H1 (cell line): ENCODE results near the gene ACTL8. TPM values are rescaled to one million over a fixed set of nuclear protein-coding genes. Genes with fewer than 3 reads are reported as not detected.

ENCODE experiments used
- CTCF ChIA-PET: fragments of 300-600 bp; sonication (Branson Sonifier 250); formaldehyde crosslinking; loops from one replicate; lab custom pipeline; 2021; ENCODE audit not compliant: partially characterized antibody; lab: Charles Lee
- POLR2A ChIA-PET: fragments of 300-600 bp; sonication (Branson Sonifier 250); formaldehyde crosslinking; loops from one replicate; lab custom pipeline; 2021; ENCODE audit warnings: inconsistent platforms; ENCODE audit not compliant: partially characterized antibody; lab: Charles Lee
- DNase-seq, 2 experiments: peaks; one replicate each; pipeline versions ENCODE4 v3.0.0 to v3.0.0-alpha.2; 2010 to 2022; ENCODE audit warnings: low spot score in 2 of 2, low read depth in 1 of 2, mixed read lengths in 1 of 2
- FAIRE-seq: peaks from 2 replicates; lab custom pipeline; 2011; peaks lifted over from hg19 to GRCh38; lab: Jason Lieb, UNC
- H2AFZ ChIP-seq: 2 replicates; pipeline ENCODE4 v1.8.1; 2012; ENCODE audit warnings: low read length, inconsistent platforms
- H2AK5ac ChIP-seq: 2 replicates; pipeline ENCODE4 v1.6.1; 2013; ENCODE audit warnings: low read depth, low read length
- H2BK120ac ChIP-seq: replicated peaks from 2 replicates; pipeline ENCODE3; 2013; ENCODE audit warnings: low read depth, low read length, inconsistent platforms
- H2BK12ac ChIP-seq: 2 replicates; pipeline ENCODE4 v1.6.1; 2013; ENCODE audit warnings: low read depth, low read length
- H2BK15ac ChIP-seq: 2 replicates; pipeline ENCODE4 v1.6.1; 2013; ENCODE audit warnings: low read length
- H2BK20ac ChIP-seq: 2 replicates; pipeline ENCODE4 v1.6.1; 2013; ENCODE audit warnings: low read length
- H2BK5ac ChIP-seq: 2 replicates; pipeline ENCODE4 v1.6.1; 2013; ENCODE audit warnings: low read depth, low read length
- H3K14ac ChIP-seq: 2 replicates; pipeline ENCODE4 v1.6.1; 2013; ENCODE audit warnings: inconsistent platforms; ENCODE audit not compliant: insufficient read length
- H3K18ac ChIP-seq: 2 replicates; pipeline ENCODE4 v1.6.1; 2013; ENCODE audit warnings: low read length; ENCODE audit errors: extremely low read depth
- H3K23ac ChIP-seq: 2 replicates; pipeline ENCODE4 v1.6.1; 2013; ENCODE audit warnings: inconsistent platforms; ENCODE audit not compliant: insufficient read length
- H3K23me2 ChIP-seq: 2 replicates; pipeline ENCODE4 v1.6.1; 2013; ENCODE audit warnings: low read depth, low read length
- H3K27ac ChIP-seq: 2 replicates; pipeline ENCODE4 v1.6.1; 2011; ENCODE audit warnings: low read depth, low read length, inconsistent platforms
- H3K27me3 ChIP-seq, 4 experiments: replicated peaks in 1 of 4; 1 replicate in 1 of 4; 2 replicates in 3 of 4; pipeline versions ENCODE4 v1.6.1 to v1.8.1; 2011 to 2013; ENCODE audit warnings: low read length in 3 of 4, mild to moderate bottlenecking in 3 of 4, inconsistent platforms in 2 of 4, mixed read lengths in 2 of 4, moderate library complexity in 1 of 4; ENCODE audit not compliant: control insufficient read depth in 3 of 4, insufficient read depth in 3 of 4; ENCODE audit errors: extremely low read depth in 1 of 4
- H3K36me3 ChIP-seq, 4 experiments: 2 replicates each; pipeline versions ENCODE4 v1.6.1 to v1.8.1; 2011 to 2013; ENCODE audit warnings: mild to moderate bottlenecking in 4 of 4, low read length in 3 of 4, moderate library complexity in 2 of 4, control low read depth in 1 of 4, inconsistent platforms in 1 of 4; ENCODE audit not compliant: insufficient read depth in 4 of 4, control insufficient read depth in 2 of 4
- H3K4ac ChIP-seq: replicated peaks from 2 replicates; pipeline ENCODE3; 2013; ENCODE audit warnings: low read length, low read depth, mixed read lengths, inconsistent platforms; ENCODE audit not compliant: insufficient read length
- H3K4me1 ChIP-seq, 4 experiments: replicated peaks in 1 of 4; 1 replicate in 1 of 4; 2 replicates in 3 of 4; pipeline versions ENCODE4 v1.6.1 to v1.8.1; 2011 to 2013; ENCODE audit warnings: low read length in 3 of 4, inconsistent platforms in 2 of 4, mixed read lengths in 1 of 4; ENCODE audit not compliant: insufficient read depth in 4 of 4, control insufficient read depth in 3 of 4
- H3K4me2 ChIP-seq, 2 experiments: 2 replicates each; pipeline versions ENCODE4 v1.6.1 to v1.8.1; 2011 to 2013; ENCODE audit warnings: low read depth in 2 of 2, low read length in 2 of 2, control low read depth in 1 of 2, inconsistent platforms in 1 of 2, mild to moderate bottlenecking in 1 of 2; ENCODE audit not compliant: insufficient read depth in 1 of 2
- H3K4me3 ChIP-seq, 4 experiments: fragments of 200-600, 300-600 bp in 1 of 4; sonication (generic), shearing (Covaris generic), sonication (Bioruptor Twin) in 1 of 4; 2 replicates each; pipeline versions ENCODE4 v1.5.1 to v1.8.1; 2011 to 2016; ENCODE audit warnings: low read length in 4 of 4, low read depth in 3 of 4, control low read depth in 2 of 4, inconsistent platforms in 2 of 4, mild to moderate bottlenecking in 2 of 4, mixed read lengths in 1 of 4, moderate library complexity in 1 of 4; ENCODE audit not compliant: insufficient read depth in 2 of 4; ENCODE audit errors: extremely low read depth in 1 of 4
- H3K56ac ChIP-seq: replicated peaks from 2 replicates; pipeline ENCODE3; 2013; ENCODE audit warnings: low read depth, mild to moderate bottlenecking, mixed read lengths, low read length, inconsistent platforms; ENCODE audit not compliant: insufficient read length
- H3K79me1 ChIP-seq: 2 replicates; pipeline ENCODE4 v1.6.1; 2013; ENCODE audit warnings: low read depth, low read length, control low read depth
- H3K79me2 ChIP-seq, 2 experiments: 2 replicates each; pipeline versions ENCODE4 v1.6.1 to v1.8.1; 2012 to 2013; ENCODE audit warnings: low read length in 2 of 2, mild to moderate bottlenecking in 2 of 2, inconsistent platforms in 1 of 2; ENCODE audit not compliant: insufficient read depth in 2 of 2, control insufficient read depth in 1 of 2
- H3K9ac ChIP-seq, 4 experiments: replicated peaks in 1 of 4; 1 replicate in 1 of 4; 2 replicates in 3 of 4; pipeline versions ENCODE4 v1.6.1 to v1.8.1; 2011 to 2013; ENCODE audit warnings: low read depth in 3 of 4, low read length in 3 of 4, control low read depth in 2 of 4, mild to moderate bottlenecking in 2 of 4, moderate library complexity in 2 of 4, inconsistent platforms in 1 of 4; ENCODE audit errors: extremely low read depth in 1 of 4
- H3K9me3 ChIP-seq, 2 experiments: 2 replicates each; pipeline versions ENCODE4 v1.6.1 to v1.8.1; 2012 to 2013; ENCODE audit warnings: mild to moderate bottlenecking in 2 of 2, moderate library complexity in 2 of 2, control low read depth in 1 of 2, inconsistent platforms in 1 of 2, low read depth in 1 of 2, low read length in 1 of 2, mixed read lengths in 1 of 2; ENCODE audit not compliant: insufficient read depth in 2 of 2
- H4K20me1 ChIP-seq, 2 experiments: replicated peaks in 1 of 2; 2 replicates each; pipeline versions ENCODE3 to v1.8.1; 2011 to 2013; ENCODE audit warnings: inconsistent platforms in 2 of 2, low read length in 2 of 2, mild to moderate bottlenecking in 1 of 2; ENCODE audit not compliant: insufficient read depth in 2 of 2, control insufficient read depth in 1 of 2
- H4K5ac ChIP-seq: 2 replicates; pipeline ENCODE4 v1.6.1; 2013; ENCODE audit warnings: low read length, low read depth, mixed read lengths, inconsistent platforms; ENCODE audit not compliant: insufficient read length
- H4K8ac ChIP-seq: 2 replicates; pipeline ENCODE4 v1.8.0; 2013; ENCODE audit warnings: mild to moderate bottlenecking, moderate library complexity, low read length, inconsistent platforms; ENCODE audit not compliant: insufficient read depth; ENCODE audit errors: extremely low read depth
- H4K91ac ChIP-seq: replicated peaks from 2 replicates; pipeline ENCODE3; 2013; ENCODE audit warnings: low read length, mixed read lengths, inconsistent platforms; ENCODE audit not compliant: insufficient read length
- ATF2 ChIP-seq: IDR thresholded peaks from 2 replicates; pipeline ENCODE4 v1.6.1; 2012; ENCODE audit warnings: low read length, inconsistent platforms
- CHD2 ChIP-seq: IDR thresholded peaks from 2 replicates; pipeline ENCODE4 v1.6.1; 2012; ENCODE audit warnings: low read length, improper control_type of control experiment
- E2F6 ChIP-seq: IDR thresholded peaks from 2 replicates; pipeline ENCODE4 v1.6.1; 2012; ENCODE audit warnings: inconsistent platforms
- GABPA ChIP-seq: IDR thresholded peaks from 2 replicates; pipeline ENCODE4 v1.6.1; 2011; ENCODE audit warnings: mild to moderate bottlenecking, low read length, moderate library complexity, borderline replicate concordance; ENCODE audit not compliant: insufficient read depth
- MAX ChIP-seq: IDR thresholded peaks from 2 replicates; pipeline ENCODE4 v1.6.1; 2012; ENCODE audit warnings: inconsistent platforms
- POLR2AphosphoS5 ChIP-seq: IDR thresholded peaks from 2 replicates; pipeline ENCODE4 v1.6.1; 2011; ENCODE audit warnings: low read depth, low read length
- RBBP5 ChIP-seq: IDR thresholded peaks from 2 replicates; pipeline ENCODE4 v1.7.1; 2012; ENCODE audit warnings: low read depth, mild to moderate bottlenecking, inconsistent platforms, low read length, moderate library complexity, borderline replicate concordance
- SIN3A ChIP-seq, 2 experiments: IDR thresholded peaks in 1 of 2; conservative IDR thresholded peaks in 1 of 2; 2 replicates each; pipeline ENCODE4 v1.6.1; 2011 to 2012; ENCODE audit warnings: low read length in 2 of 2, improper control_type of control experiment in 1 of 2, low read depth in 1 of 2, mild to moderate bottlenecking in 1 of 2
- SP2 ChIP-seq: IDR thresholded peaks from 2 replicates; pipeline ENCODE4 v1.6.1; 2012; ENCODE audit warnings: mild to moderate bottlenecking, low read length, inconsistent platforms
- SP4 ChIP-seq: IDR thresholded peaks from 2 replicates; pipeline ENCODE4 v1.6.1; 2012; ENCODE audit warnings: low read length, inconsistent platforms
- SUZ12 ChIP-seq: fragments of 200-600 bp; sonication (generic); IDR thresholded peaks from 2 replicates; pipeline ENCODE4 v1.6.1; 2012; ENCODE audit warnings: mild to moderate bottlenecking, inconsistent platforms, low read length, moderate library complexity, mixed read lengths
- TAF7 ChIP-seq: optimal IDR thresholded peaks from 2 replicates; pipeline ENCODE3; 2011; ENCODE audit warnings: low read depth, mild to moderate bottlenecking, inconsistent platforms, low read length, moderate library complexity, borderline replicate concordance
- WGBS, 2 experiments: shearing (Covaris generic) in 1 of 2; methylation state at CpG; one replicate each; pipeline versions ENCODE4 v1.1.6 to v1.1.7; 2013 to 2015; ENCODE audit warnings: low lambda C conversion rate in 2 of 2, mixed read lengths in 2 of 2, inconsistent platforms in 1 of 2, low coverage in 1 of 2, missing lambda C conversion rate in 1 of 2; ENCODE audit not compliant: insufficient replicate concordance in 2 of 2, insufficient coverage in 1 of 2, insufficient read length in 1 of 2; ENCODE audit errors: extremely low coverage in 1 of 2, missing lambda C conversion rate in 1 of 2; 5-methylcytosine and 5-hydroxymethylcytosine counted together
- polyA plus RNA-seq, 7 experiments: library from polyadenylated mRNA; depleted of rRNA in 3 of 7; stranded (reverse) in 5 of 7; unstranded in 2 of 7; fragments of >200 nt in 5 of 7; fragments of 200-250 nt in 2 of 7; gene quantifications; 1 replicate in 5 of 7; 2 replicates in 1 of 7; 4 replicates in 1 of 7; pipeline versions ENCODE4 v1.2.1 to v1.2.3, GENCODE V29; 2011 to 2013; ENCODE audit warnings: missing spikeins in 2 of 7, mixed read lengths in 2 of 7
- total RNA-seq: library from RNA; stranded (reverse); fragmentation: NEBNext Ultra II Directional; extraction: Animal tissue kit (Norgen Biotek cat#: 25700); gene quantifications from 2 replicates; pipeline ENCODE4 v1.2.1, GENCODE V29; 2021

The ACTL8 gene
- total and polyA plus RNA-seq, 2 of the 8 experiments (the other 6 are each of a cell fraction or from before 2014, with no cell fraction given): 0.33 to 0.47 TPM

GRCh38 chr1:17867470-17867869 lies 112.3 kb downstream of the ACTL8 start:
- Histone ChIP-seq H4K20me1 (no peaks in the 10 kb centered on the region), H2AK5ac (no peak overlapping the region), H3K4ac (no peak overlapping the region), H2BK120ac (no peak overlapping the region), H4K91ac (no peak overlapping the region), H2BK5ac (no peak overlapping the region), H3K79me2 (no peaks in the 10 kb centered on the region), H4K5ac (no peak overlapping the region), H3K4me1 (no peaks in the 10 kb centered on the region; a peak in 2 of 7 replicates), H3K14ac (no peak overlapping the region), H3K27ac (no peak overlapping the region), H3K23ac (no peak overlapping the region), H3K4me2 (no peak overlapping the region), H3K9me3 (peaks cover 0 to 5% of the 10 kb centered on the region in 2 experiments; a peak in 2 of 4 replicates), H3K79me1 (no peaks in the 10 kb centered on the region), H3K4me3 (no peak overlapping the region), H3K18ac (no peak overlapping the region), H3K27me3 (no peaks in the 10 kb centered on the region), H3K56ac (no peak overlapping the region), H3K36me3 (no peaks in the 10 kb centered on the region), H2BK20ac (no peak overlapping the region), H3K9ac (no peak overlapping the region), H4K8ac (no peak overlapping the region), H2BK12ac (no peak overlapping the region), H2BK15ac (no peak overlapping the region), H3K23me2 (no peaks in the 10 kb centered on the region; the same call in 1 of the 2 replicates), H2AFZ (no peak overlapping the region)
- FAIRE-seq (no peak), DNase-seq (no peak)
- ChIA-PET POLR2A (no interaction called here), CTCF (no interaction called here)
- 97% methylated on average over 5 of the region's 8 CpGs; no CpG with 5 or more reads in 1 of the 2 experiments for WGBS, 2 experiments
- TF ChIP-seq TAF7 (no peak), SUZ12 (no peak), POLR2AphosphoS5 (no peak), E2F6 (no peak), RBBP5 (no peak), MAX (no peak), SP2 (no peak), ATF2 (no peak), GABPA (no peak), CHD2 (no peak), SP4 (no peak), SIN3A (conservative IDR thresholded peaks at IDR 0.05 in 1 of 2, IDR thresholded peaks at IDR 0.05 in 1 of 2; ENCODE audit: low read depth in 1 of 2, low read length in 2 of 2) (no peak)
